SK-N-SH (cell line): Measurements from ENCODE around the gene ADAMTS15. TPM values are rescaled to one million over a fixed set of nuclear protein-coding genes. Genes with fewer than 3 reads are reported as not detected.

ENCODE experiments used
- CTCF ChIA-PET: fragments of 300-600, 350-600 bp; formaldehyde crosslinking; extraction: SDS; loops from one replicate; lab custom pipeline; 2021; lab: Yijun Ruan, JAX
- POLR2A ChIA-PET: fragments of 350-600 bp; sonication (Branson Sonifier 250); formaldehyde crosslinking; extraction: SDS; loops from one replicate; lab custom pipeline; 2020; ENCODE audit warnings: antibody characterized with exemption, inconsistent platforms; lab: Yijun Ruan, JAX
- DNase-seq: peaks from one replicate; pipeline ENCODE4 v3.0.0; 2012
- H2AFZ ChIP-seq: fragments of 200-600 bp; sonication (generic); 2 replicates; pipeline ENCODE4 v1.8.1; 2016; ENCODE audit warnings: antibody characterized with exemption, mild to moderate bottlenecking, low read depth
- H3F3A ChIP-seq: fragments of 200-600 bp; sonication (generic); replicated peaks from 2 replicates; pipeline ENCODE3; 2016; ENCODE audit warnings: antibody characterized with exemption, mild to moderate bottlenecking; ENCODE audit not compliant: insufficient read depth
- H3K27ac ChIP-seq, 2 experiments: fragments of 200-500 bp in 1 of 2; fragments of 200-600 bp in 1 of 2; sonication (Bioruptor generic) in 1 of 2; sonication (generic), shearing (Covaris generic) in 1 of 2; 2 replicates each; pipeline versions ENCODE4 v1.5.1 to v1.6.1; 2014 to 2016; ENCODE audit warnings: low read depth in 2 of 2, inconsistent platforms in 1 of 2, low read length in 1 of 2, mild to moderate bottlenecking in 1 of 2, mixed read lengths in 1 of 2
- H3K27me3 ChIP-seq: fragments of 200-600 bp; sonication (generic), shearing (Covaris generic); 2 replicates; pipeline ENCODE4 v1.6.1; 2016; ENCODE audit warnings: mixed run types; ENCODE audit not compliant: insufficient read depth
- H3K36me3 ChIP-seq, 2 experiments: fragments of 200-500 bp in 1 of 2; fragments of 200-600 bp in 1 of 2; sonication (Bioruptor generic) in 1 of 2; sonication (generic) in 1 of 2; replicated peaks in 1 of 2; 2 replicates each; pipeline versions ENCODE3 to v1.5.1; 2014 to 2016; ENCODE audit warnings: low read length in 1 of 2, mild to moderate bottlenecking in 1 of 2; ENCODE audit not compliant: insufficient read depth in 2 of 2, control insufficient read depth in 1 of 2
- H3K4me1 ChIP-seq, 2 experiments: fragments of 200-500 bp in 1 of 2; fragments of 200-600 bp in 1 of 2; sonication (Bioruptor generic) in 1 of 2; sonication (generic), shearing (Covaris generic) in 1 of 2; 2 replicates each; pipeline versions ENCODE4 v1.5.1 to v1.6.1; 2014 to 2016; ENCODE audit warnings: low read depth in 1 of 2, low read length in 1 of 2, mixed run types in 1 of 2; ENCODE audit not compliant: insufficient read depth in 2 of 2, control insufficient read depth in 1 of 2
- H3K4me2 ChIP-seq: fragments of 200-600 bp; sonication (generic), shearing (Covaris generic); 2 replicates; pipeline ENCODE4 v1.6.1; 2017; ENCODE audit warnings: mixed run types
- H3K4me3 ChIP-seq, 2 experiments: fragments of 200-500 bp in 1 of 2; fragments of 200-600 bp in 1 of 2; sonication (Bioruptor generic) in 1 of 2; sonication (generic), shearing (Covaris generic) in 1 of 2; 2 replicates each; pipeline versions ENCODE4 v1.5.1 to v1.8.1; 2014 to 2016; ENCODE audit warnings: low read depth in 2 of 2, inconsistent platforms in 1 of 2, low read length in 1 of 2, mild to moderate bottlenecking in 1 of 2, mixed read lengths in 1 of 2, moderate library complexity in 1 of 2
- H3K79me2 ChIP-seq: fragments of 200-600 bp; sonication (generic); 2 replicates; pipeline ENCODE4 v1.8.1; 2017; ENCODE audit warnings: mild to moderate bottlenecking; ENCODE audit not compliant: insufficient read depth
- H3K9ac ChIP-seq: fragments of 200-600 bp; sonication (generic); 2 replicates; pipeline ENCODE4 v1.6.1; 2017; ENCODE audit warnings: mixed run types
- H3K9me2 ChIP-seq: fragments of 200-600 bp; sonication (generic); 2 replicates; pipeline ENCODE4 v1.6.1; 2017; ENCODE audit warnings: mixed run types
- H3K9me3 ChIP-seq: fragments of 200-600 bp; sonication (generic); 2 replicates; pipeline ENCODE4 v1.6.1; 2017; ENCODE audit warnings: mixed run types, mild to moderate bottlenecking, moderate library complexity
- H4K20me1 ChIP-seq: fragments of 200-600 bp; sonication (generic); 2 replicates; pipeline ENCODE4 v1.6.1; 2017; ENCODE audit warnings: mild to moderate bottlenecking, mixed run types; ENCODE audit not compliant: insufficient read depth
- ELF1 ChIP-seq: IDR thresholded peaks from 2 replicates; pipeline ENCODE4 v1.4.0; 2012
- EP300 ChIP-seq, 2 experiments: IDR thresholded peaks; 2 replicates each; pipeline versions ENCODE4 v1.4.0 to v1.6.1; 2012; ENCODE audit warnings: borderline replicate concordance in 1 of 2, low read depth in 1 of 2, low read length in 1 of 2
- EZH2phosphoT487 ChIP-seq: fragments of 200-600 bp; sonication (generic); IDR thresholded peaks from 2 replicates; pipeline ENCODE4 v1.6.1; 2017; ENCODE audit warnings: low read depth, mixed run types, mild to moderate bottlenecking, antibody characterized with exemption, moderate library complexity, borderline replicate concordance
- FOSL2 ChIP-seq: IDR thresholded peaks from 2 replicates; pipeline ENCODE4 v1.4.0; 2012; ENCODE audit warnings: low read depth, mild to moderate bottlenecking, moderate library complexity, borderline replicate concordance
- MAX ChIP-seq: IDR thresholded peaks from 2 replicates; pipeline ENCODE4 v1.4.0; 2012; ENCODE audit warnings: low read depth
- NFIC ChIP-seq: IDR thresholded peaks from 2 replicates; pipeline ENCODE4 v1.4.0; 2012; ENCODE audit warnings: borderline replicate concordance
- REST ChIP-seq: IDR thresholded peaks from 2 replicates; pipeline ENCODE4 v1.6.1; 2012; ENCODE audit warnings: mild to moderate bottlenecking, low read depth, low read length, moderate library complexity
- SIN3A ChIP-seq: IDR thresholded peaks from 2 replicates; pipeline ENCODE4 v1.6.1; 2012; ENCODE audit warnings: low read depth, mild to moderate bottlenecking, low read length, moderate library complexity, borderline replicate concordance
- WGBS: methylation state at CpG from one replicate; pipeline ENCODE4 v1.1.6; 2017; ENCODE audit warnings: low lambda C conversion rate; 5-methylcytosine and 5-hydroxymethylcytosine counted together
- polyA plus RNA-seq, 3 experiments: library from polyadenylated mRNA; depleted of rRNA; stranded (reverse); fragments of >200 nt; gene quantifications; 2 replicates each; pipeline ENCODE4 v1.2.3, GENCODE V29; 2012

ADAMTS15 gene
- polyA plus RNA-seq, 1 of the 3 experiments (the other 2 are of a cell fraction), result 1.1 TPM

GRCh38 chr11:130478881-130479280 lies 30.4 kb downstream of the ADAMTS15 start:
- H3K9me3 ChIP-seq, result no peaks in the 10 kb centered on the region
- H3K36me3 ChIP-seq, result no peaks in the 10 kb centered on the region
- H3K9ac ChIP-seq, result peak overlapping the region; percentile 59
- 80% methylated on average over 3 of the region's 4 CpGs for WGBS
- peak; percentile 9 for DNase-seq
- H3K79me2 ChIP-seq, result no peaks in the 10 kb centered on the region
- H3K27me3 ChIP-seq, result no peaks in the 10 kb centered on the region
- CTCF ChIA-PET, result no interaction called here
- H3K4me1 ChIP-seq, result peaks cover 8 to 37% of the 10 kb centered on the region in 2 experiments; a peak in 3 of 4 replicates
- POLR2A ChIA-PET, result no interaction called here
- no peaks in the 10 kb centered on the region for H3K9me2 ChIP-seq
- H3K27ac ChIP-seq, result peak overlapping the region; percentile 58 to 76
- TF ChIP-seq REST, result no peak
- no peak for TF ChIP-seq ELF1
- TF ChIP-seq, all 33 proteins: peak for 0
- Histone ChIP-seq H4K20me1 (no peaks in the 10 kb centered on the region), H2AFZ (no peak overlapping the region; the same call in 1 of the 2 replicates), H3K4me3 (no peak overlapping the region), H3K4me2 (peak overlapping the region; percentile 72), H3F3A (peaks cover 23% of the 10 kb centered on the region)

GRCh38 chr11:130480186-130480585 lies 31.7 kb downstream of the ADAMTS15 start:
- TF ChIP-seq EP300 (IDR thresholded peaks at IDR 0.05; ENCODE audit: borderline replicate concordance in 1 of 2, low read depth in 1 of 2, low read length in 1 of 2), result no peak
- no peak for TF ChIP-seq NFIC
- TF ChIP-seq SIN3A, result no peak
- no peak for TF ChIP-seq MAX
- TF ChIP-seq FOSL2, result no peak
- TF ChIP-seq EZH2phosphoT487, result no peak
- TF ChIP-seq, all 33 proteins: peak for 0
- Histone ChIP-seq H2AFZ (no peak overlapping the region), H3K4me2 (peak overlapping the region; percentile 27; the same call in 1 of the 2 replicates), H3K9me2 (no peaks in the 10 kb centered on the region), H3K27ac (peak overlapping the region in 1 of 2 experiments; percentile 41; a peak in 2 of 4 replicates), H3K79me2 (no peaks in the 10 kb centered on the region), H3K9ac (0 out of 2 replicates have a peak overlapping the region, but pooled peaks have one; percentile 15), H3K4me3 (no peak overlapping the region), H4K20me1 (no peaks in the 10 kb centered on the region), H3K4me1 (peaks cover 8 to 37% of the 10 kb centered on the region in 2 experiments; a peak in 3 of 4 replicates), H3K36me3 (no peaks in the 10 kb centered on the region), H3K9me3 (no peaks in the 10 kb centered on the region), H3K27me3 (no peaks in the 10 kb centered on the region), H3F3A (peaks cover 23% of the 10 kb centered on the region)
- DNase-seq, result peak; percentile 1
- CTCF ChIA-PET, result no interaction called here
- POLR2A ChIA-PET, result no interaction called here
- WGBS, result 73% methylated on average over 5 of the region's 5 CpGs
